H1 (cell line): ENCODE data around the gene SCAMP3. TPM values are rescaled to one million over a fixed set of nuclear protein-coding genes. Genes with fewer than 3 reads are reported as not detected.
A peak's percentile ranks its signal among the peaks of the same experiment; 100 is the strongest.

ENCODE experiments used
- CTCF ChIA-PET: fragments of 300-600 bp; sonication (Branson Sonifier 250); formaldehyde crosslinking; loops from one replicate; lab custom pipeline; 2021; ENCODE audit not compliant: partially characterized antibody; lab: Charles Lee
- POLR2A ChIA-PET: fragments of 300-600 bp; sonication (Branson Sonifier 250); formaldehyde crosslinking; loops from one replicate; lab custom pipeline; 2021; ENCODE audit warnings: inconsistent platforms; ENCODE audit not compliant: partially characterized antibody; lab: Charles Lee
- DNase-seq, 2 experiments: peaks; one replicate each; pipeline versions ENCODE4 v3.0.0 to v3.0.0-alpha.2; 2010 to 2022; ENCODE audit warnings: low spot score in 2 of 2, low read depth in 1 of 2, mixed read lengths in 1 of 2
- FAIRE-seq: peaks from 2 replicates; lab custom pipeline; 2011; peaks lifted over from hg19 to GRCh38; lab: Jason Lieb, UNC
- H2AFZ ChIP-seq: 2 replicates; pipeline ENCODE4 v1.8.1; 2012; ENCODE audit warnings: low read length, inconsistent platforms
- H2AK5ac ChIP-seq: 2 replicates; pipeline ENCODE4 v1.6.1; 2013; ENCODE audit warnings: low read depth, low read length
- H2BK120ac ChIP-seq: replicated peaks from 2 replicates; pipeline ENCODE3; 2013; ENCODE audit warnings: low read depth, low read length, inconsistent platforms
- H2BK12ac ChIP-seq: 2 replicates; pipeline ENCODE4 v1.6.1; 2013; ENCODE audit warnings: low read depth, low read length
- H2BK15ac ChIP-seq: 2 replicates; pipeline ENCODE4 v1.6.1; 2013; ENCODE audit warnings: low read length
- H2BK20ac ChIP-seq: 2 replicates; pipeline ENCODE4 v1.6.1; 2013; ENCODE audit warnings: low read length
- H2BK5ac ChIP-seq: 2 replicates; pipeline ENCODE4 v1.6.1; 2013; ENCODE audit warnings: low read depth, low read length
- H3K14ac ChIP-seq: 2 replicates; pipeline ENCODE4 v1.6.1; 2013; ENCODE audit warnings: inconsistent platforms; ENCODE audit not compliant: insufficient read length
- H3K18ac ChIP-seq: 2 replicates; pipeline ENCODE4 v1.6.1; 2013; ENCODE audit warnings: low read length; ENCODE audit errors: extremely low read depth
- H3K23ac ChIP-seq: 2 replicates; pipeline ENCODE4 v1.6.1; 2013; ENCODE audit warnings: inconsistent platforms; ENCODE audit not compliant: insufficient read length
- H3K23me2 ChIP-seq: 2 replicates; pipeline ENCODE4 v1.6.1; 2013; ENCODE audit warnings: low read depth, low read length
- H3K27ac ChIP-seq: 2 replicates; pipeline ENCODE4 v1.6.1; 2011; ENCODE audit warnings: low read depth, low read length, inconsistent platforms
- H3K27me3 ChIP-seq, 4 experiments: replicated peaks in 1 of 4; 1 replicate in 1 of 4; 2 replicates in 3 of 4; pipeline versions ENCODE4 v1.6.1 to v1.8.1; 2011 to 2013; ENCODE audit warnings: low read length in 3 of 4, mild to moderate bottlenecking in 3 of 4, inconsistent platforms in 2 of 4, mixed read lengths in 2 of 4, moderate library complexity in 1 of 4; ENCODE audit not compliant: control insufficient read depth in 3 of 4, insufficient read depth in 3 of 4; ENCODE audit errors: extremely low read depth in 1 of 4
- H3K36me3 ChIP-seq, 4 experiments: 2 replicates each; pipeline versions ENCODE4 v1.6.1 to v1.8.1; 2011 to 2013; ENCODE audit warnings: mild to moderate bottlenecking in 4 of 4, low read length in 3 of 4, moderate library complexity in 2 of 4, control low read depth in 1 of 4, inconsistent platforms in 1 of 4; ENCODE audit not compliant: insufficient read depth in 4 of 4, control insufficient read depth in 2 of 4
- H3K4ac ChIP-seq: replicated peaks from 2 replicates; pipeline ENCODE3; 2013; ENCODE audit warnings: low read length, low read depth, mixed read lengths, inconsistent platforms; ENCODE audit not compliant: insufficient read length
- H3K4me1 ChIP-seq, 4 experiments: replicated peaks in 1 of 4; 1 replicate in 1 of 4; 2 replicates in 3 of 4; pipeline versions ENCODE4 v1.6.1 to v1.8.1; 2011 to 2013; ENCODE audit warnings: low read length in 3 of 4, inconsistent platforms in 2 of 4, mixed read lengths in 1 of 4; ENCODE audit not compliant: insufficient read depth in 4 of 4, control insufficient read depth in 3 of 4
- H3K4me2 ChIP-seq, 2 experiments: 2 replicates each; pipeline versions ENCODE4 v1.6.1 to v1.8.1; 2011 to 2013; ENCODE audit warnings: low read depth in 2 of 2, low read length in 2 of 2, control low read depth in 1 of 2, inconsistent platforms in 1 of 2, mild to moderate bottlenecking in 1 of 2; ENCODE audit not compliant: insufficient read depth in 1 of 2
- H3K4me3 ChIP-seq, 4 experiments: fragments of 200-600, 300-600 bp in 1 of 4; sonication (generic), shearing (Covaris generic), sonication (Bioruptor Twin) in 1 of 4; 2 replicates each; pipeline versions ENCODE4 v1.5.1 to v1.8.1; 2011 to 2016; ENCODE audit warnings: low read length in 4 of 4, low read depth in 3 of 4, control low read depth in 2 of 4, inconsistent platforms in 2 of 4, mild to moderate bottlenecking in 2 of 4, mixed read lengths in 1 of 4, moderate library complexity in 1 of 4; ENCODE audit not compliant: insufficient read depth in 2 of 4; ENCODE audit errors: extremely low read depth in 1 of 4
- H3K56ac ChIP-seq: replicated peaks from 2 replicates; pipeline ENCODE3; 2013; ENCODE audit warnings: low read depth, mild to moderate bottlenecking, mixed read lengths, low read length, inconsistent platforms; ENCODE audit not compliant: insufficient read length
- H3K79me1 ChIP-seq: 2 replicates; pipeline ENCODE4 v1.6.1; 2013; ENCODE audit warnings: low read depth, low read length, control low read depth
- H3K79me2 ChIP-seq, 2 experiments: 2 replicates each; pipeline versions ENCODE4 v1.6.1 to v1.8.1; 2012 to 2013; ENCODE audit warnings: low read length in 2 of 2, mild to moderate bottlenecking in 2 of 2, inconsistent platforms in 1 of 2; ENCODE audit not compliant: insufficient read depth in 2 of 2, control insufficient read depth in 1 of 2
- H3K9ac ChIP-seq, 4 experiments: replicated peaks in 1 of 4; 1 replicate in 1 of 4; 2 replicates in 3 of 4; pipeline versions ENCODE4 v1.6.1 to v1.8.1; 2011 to 2013; ENCODE audit warnings: low read depth in 3 of 4, low read length in 3 of 4, control low read depth in 2 of 4, mild to moderate bottlenecking in 2 of 4, moderate library complexity in 2 of 4, inconsistent platforms in 1 of 4; ENCODE audit errors: extremely low read depth in 1 of 4
- H3K9me3 ChIP-seq, 2 experiments: 2 replicates each; pipeline versions ENCODE4 v1.6.1 to v1.8.1; 2012 to 2013; ENCODE audit warnings: mild to moderate bottlenecking in 2 of 2, moderate library complexity in 2 of 2, control low read depth in 1 of 2, inconsistent platforms in 1 of 2, low read depth in 1 of 2, low read length in 1 of 2, mixed read lengths in 1 of 2; ENCODE audit not compliant: insufficient read depth in 2 of 2
- H4K20me1 ChIP-seq, 2 experiments: replicated peaks in 1 of 2; 2 replicates each; pipeline versions ENCODE3 to v1.8.1; 2011 to 2013; ENCODE audit warnings: inconsistent platforms in 2 of 2, low read length in 2 of 2, mild to moderate bottlenecking in 1 of 2; ENCODE audit not compliant: insufficient read depth in 2 of 2, control insufficient read depth in 1 of 2
- H4K5ac ChIP-seq: 2 replicates; pipeline ENCODE4 v1.6.1; 2013; ENCODE audit warnings: low read length, low read depth, mixed read lengths, inconsistent platforms; ENCODE audit not compliant: insufficient read length
- H4K8ac ChIP-seq: 2 replicates; pipeline ENCODE4 v1.8.0; 2013; ENCODE audit warnings: mild to moderate bottlenecking, moderate library complexity, low read length, inconsistent platforms; ENCODE audit not compliant: insufficient read depth; ENCODE audit errors: extremely low read depth
- H4K91ac ChIP-seq: replicated peaks from 2 replicates; pipeline ENCODE3; 2013; ENCODE audit warnings: low read length, mixed read lengths, inconsistent platforms; ENCODE audit not compliant: insufficient read length
- TBP ChIP-seq: IDR thresholded peaks from 2 replicates; pipeline ENCODE4 v1.6.1; 2011; ENCODE audit warnings: low read depth, low read length, improper control_type of control experiment
- WGBS, 2 experiments: shearing (Covaris generic) in 1 of 2; methylation state at CpG; one replicate each; pipeline versions ENCODE4 v1.1.6 to v1.1.7; 2013 to 2015; ENCODE audit warnings: low lambda C conversion rate in 2 of 2, mixed read lengths in 2 of 2, inconsistent platforms in 1 of 2, low coverage in 1 of 2, missing lambda C conversion rate in 1 of 2; ENCODE audit not compliant: insufficient replicate concordance in 2 of 2, insufficient coverage in 1 of 2, insufficient read length in 1 of 2; ENCODE audit errors: extremely low coverage in 1 of 2, missing lambda C conversion rate in 1 of 2; 5-methylcytosine and 5-hydroxymethylcytosine counted together
- polyA plus RNA-seq, 7 experiments: library from polyadenylated mRNA; depleted of rRNA in 3 of 7; stranded (reverse) in 5 of 7; unstranded in 2 of 7; fragments of >200 nt in 5 of 7; fragments of 200-250 nt in 2 of 7; gene quantifications; 1 replicate in 5 of 7; 2 replicates in 1 of 7; 4 replicates in 1 of 7; pipeline versions ENCODE4 v1.2.1 to v1.2.3, GENCODE V29; 2011 to 2013; ENCODE audit warnings: missing spikeins in 2 of 7, mixed read lengths in 2 of 7
- total RNA-seq: library from RNA; stranded (reverse); fragmentation: NEBNext Ultra II Directional; extraction: Animal tissue kit (Norgen Biotek cat#: 25700); gene quantifications from 2 replicates; pipeline ENCODE4 v1.2.1, GENCODE V29; 2021
- TF ChIP-seq, protein P1 (sequence below), 3 experiments: IDR thresholded peaks; 1 replicate in 2 of 3; 2 replicates in 1 of 3; pipeline versions ENCODE4 v1.5.1 to v1.6.1; 2011; ENCODE audit warnings: low read length in 3 of 3, mild to moderate bottlenecking in 3 of 3, inconsistent platforms in 2 of 3, low read depth in 1 of 3, moderate library complexity in 1 of 3; ENCODE audit not compliant: insufficient read depth in 1 of 3; ENCODE audit errors: control extremely low read depth in 1 of 3

SCAMP3 gene
- total and polyA plus RNA-seq, 2 of the 8 experiments (the other 6 are each of a cell fraction or from before 2014, with no cell fraction given): 48.9 to 143 TPM

DNA sequence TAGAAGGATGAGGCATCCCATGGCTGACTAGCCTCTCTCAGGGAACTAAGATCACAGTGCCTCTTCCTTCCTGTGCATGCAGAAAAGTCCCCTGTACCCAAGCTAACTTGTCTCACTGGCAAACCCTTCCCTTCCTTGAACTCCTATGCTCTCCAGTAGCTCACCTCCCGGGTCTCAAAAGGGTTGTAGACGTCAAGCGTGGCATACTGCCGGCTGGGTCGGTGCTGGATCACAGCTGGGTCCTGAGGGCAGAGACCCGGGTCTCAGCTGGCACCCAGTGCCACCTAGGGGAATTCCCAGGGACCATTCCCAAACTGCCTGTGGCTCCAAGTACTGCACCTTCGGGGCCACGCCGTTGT lies 688 bp downstream of the SCAMP3 start:
- H3K9ac ChIP-seq: peak overlapping the region; percentile 16 to 70 (median 50); a peak in 6 of 7 replicates
- H3K9me3 ChIP-seq: no peaks in the 10 kb centered on the region
- peaks cover 6% of the 10 kb centered on the region; the same call in 1 of the 2 replicates for H3K79me1 ChIP-seq
- H3K27ac ChIP-seq: no peak overlapping the region
- H3K23ac ChIP-seq: no peak overlapping the region
- no peak overlapping the region for H2BK20ac ChIP-seq
- peaks cover 0 to 14% of the 10 kb centered on the region in 2 experiments; a peak in 1 of 4 replicates for H3K79me2 ChIP-seq
- no peak overlapping the region for H3K18ac ChIP-seq
- H3K23me2 ChIP-seq: peaks cover 5% of the 10 kb centered on the region
- CTCF ChIA-PET: interaction anchor here (0.6 to 4.0 kb wide), 9 partner anchors 11 to 376 kb away, joined by 3 to 63 read pairs (median 5); no protein-coding TSS in a partner anchor
- no peak overlapping the region for H2BK12ac ChIP-seq
- WGBS, 2 experiments: 8% methylated on average over 9 of the region's 9 CpGs; no CpG with 5 or more reads in 1 of the 2 experiments
- no peak for DNase-seq
- H2BK15ac ChIP-seq: no peak overlapping the region
- no peak for TF ChIP-seq TBP
- TF ChIP-seq, protein P1, sequence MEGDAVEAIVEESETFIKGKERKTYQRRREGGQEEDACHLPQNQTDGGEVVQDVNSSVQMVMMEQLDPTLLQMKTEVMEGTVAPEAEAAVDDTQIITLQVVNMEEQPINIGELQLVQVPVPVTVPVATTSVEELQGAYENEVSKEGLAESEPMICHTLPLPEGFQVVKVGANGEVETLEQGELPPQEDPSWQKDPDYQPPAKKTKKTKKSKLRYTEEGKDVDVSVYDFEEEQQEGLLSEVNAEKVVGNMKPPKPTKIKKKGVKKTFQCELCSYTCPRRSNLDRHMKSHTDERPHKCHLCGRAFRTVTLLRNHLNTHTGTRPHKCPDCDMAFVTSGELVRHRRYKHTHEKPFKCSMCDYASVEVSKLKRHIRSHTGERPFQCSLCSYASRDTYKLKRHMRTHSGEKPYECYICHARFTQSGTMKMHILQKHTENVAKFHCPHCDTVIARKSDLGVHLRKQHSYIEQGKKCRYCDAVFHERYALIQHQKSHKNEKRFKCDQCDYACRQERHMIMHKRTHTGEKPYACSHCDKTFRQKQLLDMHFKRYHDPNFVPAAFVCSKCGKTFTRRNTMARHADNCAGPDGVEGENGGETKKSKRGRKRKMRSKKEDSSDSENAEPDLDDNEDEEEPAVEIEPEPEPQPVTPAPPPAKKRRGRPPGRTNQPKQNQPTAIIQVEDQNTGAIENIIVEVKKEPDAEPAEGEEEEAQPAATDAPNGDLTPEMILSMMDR (IDR thresholded peaks at IDR 0.05; ENCODE audit: control extremely low read depth in 1 of 3, insufficient read depth in 1 of 3, low read depth in 1 of 3, low read length in 3 of 3): peak in 1 of 3 experiments; percentile 15; a peak in 1 of 4 replicates
- TF ChIP-seq, all 59 proteins: peak for 1
- Histone ChIP-seq H3K4me3 (peak overlapping the region; percentile 71 to 89 (median 76)), H3K36me3 (peaks cover 18 to 41% (median 36%) of the 10 kb centered on the region in 4 experiments), H3K4me2 (peak overlapping the region; percentile 74 to 97), H4K20me1 (peaks cover 0 to 2% of the 10 kb centered on the region in 2 experiments), H4K91ac (no peak overlapping the region), H3K14ac (no peak overlapping the region), H3K27me3 (no peaks in the 10 kb centered on the region), H3K4me1 (peaks cover 0 to 8% (median 4%) of the 10 kb centered on the region in 4 experiments; a peak in 3 of 7 replicates), H2BK5ac (no peak overlapping the region; the same call in 1 of the 2 replicates), H3K4ac (no peak overlapping the region), H4K8ac (no peak overlapping the region), H2AFZ (peak overlapping the region; percentile 23; the same call in 1 of the 2 replicates), H2AK5ac (no peak overlapping the region; the same call in 1 of the 2 replicates), H3K56ac (no peak overlapping the region), H4K5ac (no peak overlapping the region), H2BK120ac (no peak overlapping the region)
- POLR2A ChIA-PET: interaction anchor here (0.7 to 6.4 kb wide), 24 partner anchors 11 to 421 kb away, joined by 3 to 87 read pairs (median 5); partner anchors contain the start of genes CLK2, FDPS, HCN3 and RUSC1
- FAIRE-seq: no peak
